Gastrocnemius medialis (tissue), 4 donors: Measurements from ENCODE around the gene SYNPR.

Source experiments
- POLR2A ChIP-seq, 2 donors: fragments of 450-650 bp; IDR thresholded peaks; one replicate each; pipeline ENCODE4 v1.6.1; 2017; ENCODE audit warnings: antibody characterized with exemption in 2 of 2, mild to moderate bottlenecking in 2 of 2, moderate library complexity in 2 of 2
- TF ChIP-seq, protein P1 (sequence below), 5 experiments: fragments of 450-650 bp in 3 of 5; fragments of 200-600 bp in 2 of 5; sonication (generic) in 2 of 5; IDR thresholded peaks in 4 of 5; conservative IDR thresholded peaks in 1 of 5; 1 replicate in 4 of 5; 2 replicates in 1 of 5; pipeline ENCODE4 v1.5.1; 2016 to 2019; ENCODE audit warnings: antibody characterized with exemption in 5 of 5, mild to moderate bottlenecking in 3 of 5, moderate library complexity in 3 of 5

GRCh38 chr3:63563572-63563971 lies 285.5 kb downstream of the SYNPR start:
- TF ChIP-seq, protein P1, sequence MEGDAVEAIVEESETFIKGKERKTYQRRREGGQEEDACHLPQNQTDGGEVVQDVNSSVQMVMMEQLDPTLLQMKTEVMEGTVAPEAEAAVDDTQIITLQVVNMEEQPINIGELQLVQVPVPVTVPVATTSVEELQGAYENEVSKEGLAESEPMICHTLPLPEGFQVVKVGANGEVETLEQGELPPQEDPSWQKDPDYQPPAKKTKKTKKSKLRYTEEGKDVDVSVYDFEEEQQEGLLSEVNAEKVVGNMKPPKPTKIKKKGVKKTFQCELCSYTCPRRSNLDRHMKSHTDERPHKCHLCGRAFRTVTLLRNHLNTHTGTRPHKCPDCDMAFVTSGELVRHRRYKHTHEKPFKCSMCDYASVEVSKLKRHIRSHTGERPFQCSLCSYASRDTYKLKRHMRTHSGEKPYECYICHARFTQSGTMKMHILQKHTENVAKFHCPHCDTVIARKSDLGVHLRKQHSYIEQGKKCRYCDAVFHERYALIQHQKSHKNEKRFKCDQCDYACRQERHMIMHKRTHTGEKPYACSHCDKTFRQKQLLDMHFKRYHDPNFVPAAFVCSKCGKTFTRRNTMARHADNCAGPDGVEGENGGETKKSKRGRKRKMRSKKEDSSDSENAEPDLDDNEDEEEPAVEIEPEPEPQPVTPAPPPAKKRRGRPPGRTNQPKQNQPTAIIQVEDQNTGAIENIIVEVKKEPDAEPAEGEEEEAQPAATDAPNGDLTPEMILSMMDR (IDR thresholded peaks at IDR 0.05 in 4 of 5, conservative IDR thresholded peaks at IDR 0.05 in 1 of 5) = no peak
- TF ChIP-seq POLR2A (IDR thresholded peaks at IDR 0.05) = no peak
